ENCODE measurements around the gene OR4F17.
"Not testable (repeated sequence)": the region's sequence is repeated elsewhere in the genome, so short reads cannot be mapped to it uniquely, and the experiment has no call there.

OR4F17 gene

GRCh38 chr19:106804-107203, at the start of gene OR4F17:
TSS of gene OR4F17 (plus strand) at chr19:107104. CDS start at chr19:110679, 3,575 bp downstream.
- DNase-seq, result not testable (repeated sequence)

- not testable (repeated sequence) for DNase-seq
Observed at GRCh38 chr19:70793-71192, 36.1 kb upstream of the OR4F17 start.

GRCh38 chr19:82864-83263, 24.0 kb upstream of the OR4F17 start:
- DNase-seq, result not testable (repeated sequence)

- DNase-seq, result not testable (repeated sequence)
Observed at GRCh38 chr19:83626-84025, 23.3 kb upstream of the OR4F17 start.

GRCh38 chr19:90678-91077, 16.2 kb upstream of the OR4F17 start:
- DNase-seq, result not testable (repeated sequence)

- DNase-seq, result not testable (repeated sequence)
Observed at GRCh38 chr19:94794-95193, 12.1 kb upstream of the OR4F17 start.

- DNase-seq, result not testable (repeated sequence)
Observed at GRCh38 chr19:97647-98046, 9.3 kb upstream of the OR4F17 start.

GRCh38 chr19:120443-121140, 13.7 kb downstream of the OR4F17 start:
- DNase-seq, result not testable (repeated sequence)
